Uterus (tissue), 2 donors: ENCODE measurements around the gene NAA38.

Experiments used
- CTCF ChIP-seq, 4 experiments: fragments of 200-600 bp in 2 of 4; fragments of 450-650 bp in 2 of 4; sonication (generic) in 2 of 4; IDR thresholded peaks; one replicate each; pipeline ENCODE4 v1.5.1; 2016 to 2019; ENCODE audit warnings: antibody characterized with exemption in 4 of 4, mild to moderate bottlenecking in 2 of 4, moderate library complexity in 1 of 4
- POLR2A ChIP-seq, 2 donors: fragments of 450-650 bp; IDR thresholded peaks; one replicate each; pipeline ENCODE4 v1.6.1; 2016; ENCODE audit warnings: antibody characterized with exemption in 2 of 2, mild to moderate bottlenecking in 1 of 2, moderate library complexity in 1 of 2

- no peak for TF ChIP-seq CTCF (IDR thresholded peaks at IDR 0.05)
- peak in 1 of 2 donors; percentile 18 for TF ChIP-seq POLR2A (IDR thresholded peaks at IDR 0.05)
Observed at GRCh38 chr17:7843536-7844291, 13.6 kb downstream of the NAA38 start.
